Neural cell (in vitro differentiated cells): ENCODE results near the gene APP. TPM values are rescaled to one million over a fixed set of nuclear protein-coding genes. Genes with fewer than 3 reads are reported as not detected.

Experiments
- H2AFZ ChIP-seq: fragments of 200-600, 300-800 bp; sonication (generic), shearing (Covaris generic); 2 replicates; pipeline ENCODE4 v1.6.0; 2014; ENCODE audit warnings: low read depth, mild to moderate bottlenecking, antibody characterized with exemption, low read length, moderate library complexity
- H3F3A ChIP-seq: fragments of 200-600 bp; shearing (Covaris generic); 2 replicates; pipeline ENCODE4 v1.6.1; 2016; ENCODE audit warnings: mild to moderate bottlenecking, moderate library complexity, mixed read lengths, antibody characterized with exemption, low read length; ENCODE audit not compliant: insufficient read depth, poor library complexity, severe bottlenecking
- H3K27ac ChIP-seq: fragments of 200-600, 300-800 bp; sonication (generic), shearing (Covaris generic); 2 replicates; pipeline ENCODE4 v1.5.1; 2014; ENCODE audit warnings: mild to moderate bottlenecking, low read length, moderate library complexity
- H3K27me3 ChIP-seq: fragments of 300-800, 200-600 bp; sonication (generic), shearing (Covaris generic); 2 replicates; pipeline ENCODE4 v1.6.0; 2014; ENCODE audit warnings: mild to moderate bottlenecking, low read depth, low read length, moderate library complexity; ENCODE audit not compliant: insufficient read depth
- H3K36me3 ChIP-seq: fragments of 300-800, 200-600 bp; sonication (generic), shearing (Covaris generic); 2 replicates; pipeline ENCODE4 v1.5.1; 2014; ENCODE audit warnings: mild to moderate bottlenecking, antibody characterized with exemption, low read length, moderate library complexity; ENCODE audit not compliant: insufficient read depth
- H3K4me2 ChIP-seq: fragments of 300-800, 200-600 bp; sonication (generic), shearing (Covaris generic); 2 replicates; pipeline ENCODE4 v1.6.0; 2014; ENCODE audit warnings: mild to moderate bottlenecking, low read length
- H3K4me3 ChIP-seq: fragments of 300-800, 200-600 bp; sonication (generic), shearing (Covaris generic); 2 replicates; pipeline ENCODE4 v1.5.1; 2014; ENCODE audit warnings: mild to moderate bottlenecking, low read length, moderate library complexity
- H3K79me2 ChIP-seq: fragments of 200-600 bp; shearing (Covaris generic); replicated peaks from 2 replicates; pipeline ENCODE4 v1.6.0; 2014; ENCODE audit warnings: mild to moderate bottlenecking, low read length, moderate library complexity; ENCODE audit not compliant: insufficient read depth
- H3K9ac ChIP-seq: fragments of 300-800, 200-600 bp; sonication (generic), shearing (Covaris generic); 2 replicates; pipeline ENCODE4 v1.6.1; 2016; ENCODE audit warnings: mild to moderate bottlenecking, low read length, mixed read lengths
- H3K9me2 ChIP-seq: fragments of 200-600 bp; shearing (Covaris generic); 2 replicates; pipeline ENCODE4 v1.6.1; 2016; ENCODE audit warnings: mild to moderate bottlenecking, low read length, mixed read lengths; ENCODE audit not compliant: insufficient read depth
- H3K9me3 ChIP-seq: fragments of 200-600, 300-800 bp; sonication (generic), shearing (Covaris generic); 2 replicates; pipeline ENCODE4 v1.6.1; 2016; ENCODE audit warnings: mild to moderate bottlenecking, mixed run types, low read length, moderate library complexity, mixed read lengths
- H4K20me1 ChIP-seq: fragments of 200-600 bp; shearing (Covaris generic); 2 replicates; pipeline ENCODE4 v1.6.1; 2016; ENCODE audit warnings: mild to moderate bottlenecking, mixed run types; ENCODE audit not compliant: insufficient read depth
- EP300 ChIP-seq: fragments of 450-650 bp; conservative IDR thresholded peaks from 2 replicates; pipeline ENCODE4 v1.6.1; 2014; ENCODE audit warnings: antibody characterized with exemption, mild to moderate bottlenecking, moderate library complexity; ENCODE audit not compliant: poor library complexity, severe bottlenecking
- EZH2 ChIP-seq: fragments of 200-600, 300-800 bp; shearing (Covaris generic), sonication (generic); IDR thresholded peaks from 2 replicates; pipeline ENCODE4 v1.6.1; 2014; ENCODE audit warnings: antibody characterized with exemption, low read length, borderline replicate concordance, mild to moderate bottlenecking; ENCODE audit not compliant: insufficient read depth, poor library complexity, severe bottlenecking
- MXI1 ChIP-seq: fragments of 450-650 bp; conservative IDR thresholded peaks from 2 replicates; pipeline ENCODE4 v1.6.1; 2014; ENCODE audit warnings: antibody characterized with exemption, mild to moderate bottlenecking; ENCODE audit not compliant: poor library complexity, severe bottlenecking
- POLR2AphosphoS5 ChIP-seq: IDR thresholded peaks from 2 replicates; pipeline ENCODE4 v1.6.1; 2012
- RAD21 ChIP-seq: fragments of 450-650 bp; conservative IDR thresholded peaks from 2 replicates; pipeline ENCODE4 v1.6.1; 2014; ENCODE audit warnings: antibody characterized with exemption, mild to moderate bottlenecking, moderate library complexity
- SMC3 ChIP-seq: fragments of 450-650 bp; conservative IDR thresholded peaks from 2 replicates; pipeline ENCODE4 v1.6.1; 2014; ENCODE audit warnings: antibody characterized with exemption, mild to moderate bottlenecking, moderate library complexity; ENCODE audit not compliant: poor library complexity
- TAF1 ChIP-seq: IDR thresholded peaks from 2 replicates; pipeline ENCODE4 v1.6.1; 2012; ENCODE audit warnings: low read depth
- polyA plus RNA-seq: library from polyadenylated mRNA; depleted of rRNA; stranded (reverse); fragments of >200 nt; gene quantifications from 2 replicates; pipeline ENCODE4 v1.2.3, GENCODE V29; 2014
- TF ChIP-seq, protein P1 (sequence below): IDR thresholded peaks from 2 replicates; pipeline ENCODE4 v1.6.1; 2012; ENCODE audit warnings: borderline replicate concordance
- TF ChIP-seq, protein P2 (sequence below): fragments of 450-650 bp; IDR thresholded peaks from 2 replicates; pipeline ENCODE4 v1.5.1; 2014; ENCODE audit warnings: antibody characterized with exemption, mild to moderate bottlenecking, moderate library complexity; ENCODE audit not compliant: poor library complexity, severe bottlenecking

The APP gene
- polyA plus RNA-seq, 1 donor from 2014 or later: 470 TPM

DNA sequence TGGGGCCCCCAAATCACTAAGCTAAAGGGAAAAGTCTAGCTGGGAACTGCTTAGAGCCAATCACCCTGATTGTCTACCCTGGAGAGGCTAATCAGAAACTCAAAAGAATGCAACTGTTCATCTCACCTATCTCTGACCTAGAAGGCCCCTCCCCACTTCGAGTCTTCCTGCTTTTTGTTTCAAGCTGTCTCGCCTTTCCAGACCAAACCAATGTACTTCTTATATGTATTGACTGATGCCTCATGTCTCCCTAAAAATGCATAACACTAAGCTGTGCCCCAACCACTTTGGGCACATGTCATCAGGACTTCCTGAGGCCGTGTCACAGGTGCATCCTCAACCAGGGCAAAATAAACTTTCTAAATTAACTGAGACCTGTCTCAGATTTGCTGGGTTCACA is 209.5 kb downstream of the APP start:
- H3K4me3 ChIP-seq: no peak overlapping the region
- no peaks in the 10 kb centered on the region for H4K20me1 ChIP-seq
- no peaks in the 10 kb centered on the region for H3K36me3 ChIP-seq
- no peaks in the 10 kb centered on the region for H3K9me2 ChIP-seq
- TF ChIP-seq EZH2: no peak
- no peaks in the 10 kb centered on the region for H3K9me3 ChIP-seq
- H3K9ac ChIP-seq: no peak overlapping the region
- no peak overlapping the region for H2AFZ ChIP-seq
- no peaks in the 10 kb centered on the region for H3K27me3 ChIP-seq
- no peaks in the 10 kb centered on the region for H3F3A ChIP-seq
- H3K79me2 ChIP-seq: no peaks in the 10 kb centered on the region
- no peak overlapping the region for H3K4me2 ChIP-seq
- H3K27ac ChIP-seq: no peak overlapping the region

DNA sequence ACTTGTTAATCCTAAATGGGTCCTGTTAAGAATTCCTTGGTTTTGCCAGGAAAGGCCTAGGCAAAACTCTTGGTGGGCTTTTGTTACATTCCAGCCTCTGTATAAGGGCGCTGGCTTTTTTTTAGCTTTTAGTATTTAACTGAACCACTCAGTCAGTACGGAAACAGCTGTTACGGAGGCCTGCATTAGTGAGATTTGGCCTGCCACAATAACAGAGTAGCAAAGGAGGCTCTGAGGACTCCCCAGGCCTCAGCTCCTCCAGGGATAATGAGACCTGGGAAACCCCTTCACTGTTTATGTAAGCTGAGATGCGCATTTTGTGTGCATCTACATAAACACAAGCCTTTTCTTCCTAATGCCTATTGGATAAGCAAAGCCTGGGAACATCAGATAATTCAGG is 210.2 kb downstream of the APP start:
- no peaks in the 10 kb centered on the region for H4K20me1 ChIP-seq
- H2AFZ ChIP-seq: no peak overlapping the region
- no peak overlapping the region for H3K4me3 ChIP-seq
- H3K9ac ChIP-seq: no peak overlapping the region
- H3K27ac ChIP-seq: no peak overlapping the region
- H3K36me3 ChIP-seq: no peaks in the 10 kb centered on the region
- H3K9me3 ChIP-seq: no peaks in the 10 kb centered on the region
- TF ChIP-seq MXI1 (no peak), POLR2AphosphoS5 (no peak), RAD21 (no peak), TAF1 (no peak), EP300 (no peak), EZH2 (no peak), SMC3 (no peak)
- TF ChIP-seq, protein P1, sequence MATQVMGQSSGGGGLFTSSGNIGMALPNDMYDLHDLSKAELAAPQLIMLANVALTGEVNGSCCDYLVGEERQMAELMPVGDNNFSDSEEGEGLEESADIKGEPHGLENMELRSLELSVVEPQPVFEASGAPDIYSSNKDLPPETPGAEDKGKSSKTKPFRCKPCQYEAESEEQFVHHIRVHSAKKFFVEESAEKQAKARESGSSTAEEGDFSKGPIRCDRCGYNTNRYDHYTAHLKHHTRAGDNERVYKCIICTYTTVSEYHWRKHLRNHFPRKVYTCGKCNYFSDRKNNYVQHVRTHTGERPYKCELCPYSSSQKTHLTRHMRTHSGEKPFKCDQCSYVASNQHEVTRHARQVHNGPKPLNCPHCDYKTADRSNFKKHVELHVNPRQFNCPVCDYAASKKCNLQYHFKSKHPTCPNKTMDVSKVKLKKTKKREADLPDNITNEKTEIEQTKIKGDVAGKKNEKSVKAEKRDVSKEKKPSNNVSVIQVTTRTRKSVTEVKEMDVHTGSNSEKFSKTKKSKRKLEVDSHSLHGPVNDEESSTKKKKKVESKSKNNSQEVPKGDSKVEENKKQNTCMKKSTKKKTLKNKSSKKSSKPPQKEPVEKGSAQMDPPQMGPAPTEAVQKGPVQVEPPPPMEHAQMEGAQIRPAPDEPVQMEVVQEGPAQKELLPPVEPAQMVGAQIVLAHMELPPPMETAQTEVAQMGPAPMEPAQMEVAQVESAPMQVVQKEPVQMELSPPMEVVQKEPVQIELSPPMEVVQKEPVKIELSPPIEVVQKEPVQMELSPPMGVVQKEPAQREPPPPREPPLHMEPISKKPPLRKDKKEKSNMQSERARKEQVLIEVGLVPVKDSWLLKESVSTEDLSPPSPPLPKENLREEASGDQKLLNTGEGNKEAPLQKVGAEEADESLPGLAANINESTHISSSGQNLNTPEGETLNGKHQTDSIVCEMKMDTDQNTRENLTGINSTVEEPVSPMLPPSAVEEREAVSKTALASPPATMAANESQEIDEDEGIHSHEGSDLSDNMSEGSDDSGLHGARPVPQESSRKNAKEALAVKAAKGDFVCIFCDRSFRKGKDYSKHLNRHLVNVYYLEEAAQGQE: no peak
- TF ChIP-seq, protein P2, sequence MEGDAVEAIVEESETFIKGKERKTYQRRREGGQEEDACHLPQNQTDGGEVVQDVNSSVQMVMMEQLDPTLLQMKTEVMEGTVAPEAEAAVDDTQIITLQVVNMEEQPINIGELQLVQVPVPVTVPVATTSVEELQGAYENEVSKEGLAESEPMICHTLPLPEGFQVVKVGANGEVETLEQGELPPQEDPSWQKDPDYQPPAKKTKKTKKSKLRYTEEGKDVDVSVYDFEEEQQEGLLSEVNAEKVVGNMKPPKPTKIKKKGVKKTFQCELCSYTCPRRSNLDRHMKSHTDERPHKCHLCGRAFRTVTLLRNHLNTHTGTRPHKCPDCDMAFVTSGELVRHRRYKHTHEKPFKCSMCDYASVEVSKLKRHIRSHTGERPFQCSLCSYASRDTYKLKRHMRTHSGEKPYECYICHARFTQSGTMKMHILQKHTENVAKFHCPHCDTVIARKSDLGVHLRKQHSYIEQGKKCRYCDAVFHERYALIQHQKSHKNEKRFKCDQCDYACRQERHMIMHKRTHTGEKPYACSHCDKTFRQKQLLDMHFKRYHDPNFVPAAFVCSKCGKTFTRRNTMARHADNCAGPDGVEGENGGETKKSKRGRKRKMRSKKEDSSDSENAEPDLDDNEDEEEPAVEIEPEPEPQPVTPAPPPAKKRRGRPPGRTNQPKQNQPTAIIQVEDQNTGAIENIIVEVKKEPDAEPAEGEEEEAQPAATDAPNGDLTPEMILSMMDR: no peak
- no peaks in the 10 kb centered on the region for H3K27me3 ChIP-seq
- no peaks in the 10 kb centered on the region for H3F3A ChIP-seq
- no peaks in the 10 kb centered on the region for H3K9me2 ChIP-seq
- H3K4me2 ChIP-seq: no peak overlapping the region
- no peaks in the 10 kb centered on the region for H3K79me2 ChIP-seq

DNA sequence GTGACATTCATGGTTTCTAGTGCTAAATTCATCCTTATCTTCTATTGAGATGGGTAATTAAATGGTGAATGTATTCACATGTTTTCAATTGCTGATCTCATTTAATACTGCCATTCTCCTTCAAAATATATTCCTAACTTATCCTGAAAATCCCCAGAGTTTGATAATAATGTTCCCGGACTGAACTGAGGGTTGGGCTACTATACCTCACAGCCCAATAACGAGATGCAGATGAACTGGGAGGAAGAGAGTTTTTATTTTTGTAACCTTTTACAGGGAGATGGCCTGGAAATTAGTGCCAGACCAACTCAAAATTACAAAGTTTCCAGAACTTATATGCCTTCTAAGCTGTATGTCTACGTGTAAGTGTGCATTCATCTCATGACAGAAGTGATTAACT is 210.8 kb downstream of the APP start:
- no peak overlapping the region for H3K4me3 ChIP-seq
- TF ChIP-seq RAD21 (no peak), TAF1 (no peak), POLR2AphosphoS5 (no peak), MXI1 (no peak), EP300 (no peak), SMC3 (no peak), EZH2 (no peak)
- TF ChIP-seq, protein P1: no peak
- TF ChIP-seq, protein P2: no peak

More for the DNA sequence above, 210.8 kb downstream of the APP start:
- H3F3A ChIP-seq: no peaks in the 10 kb centered on the region
- H3K79me2 ChIP-seq: no peaks in the 10 kb centered on the region
- H3K27ac ChIP-seq: no peak overlapping the region
- H3K9me3 ChIP-seq: no peaks in the 10 kb centered on the region
- H3K9me2 ChIP-seq: no peaks in the 10 kb centered on the region
- H3K4me2 ChIP-seq: no peak overlapping the region
- H3K9ac ChIP-seq: no peak overlapping the region
- no peaks in the 10 kb centered on the region for H4K20me1 ChIP-seq
- no peaks in the 10 kb centered on the region for H3K27me3 ChIP-seq
- no peak overlapping the region for H2AFZ ChIP-seq
- H3K36me3 ChIP-seq: no peaks in the 10 kb centered on the region
